ENCODE data around the gene NOLC1.
A peak's percentile ranks its signal among the peaks of the same experiment; 100 is the strongest.
"Not testable (repeated sequence)": the region's sequence is repeated elsewhere in the genome, so short reads cannot be mapped to it uniquely, and the experiment has no call there.

NOLC1 gene

DNA sequence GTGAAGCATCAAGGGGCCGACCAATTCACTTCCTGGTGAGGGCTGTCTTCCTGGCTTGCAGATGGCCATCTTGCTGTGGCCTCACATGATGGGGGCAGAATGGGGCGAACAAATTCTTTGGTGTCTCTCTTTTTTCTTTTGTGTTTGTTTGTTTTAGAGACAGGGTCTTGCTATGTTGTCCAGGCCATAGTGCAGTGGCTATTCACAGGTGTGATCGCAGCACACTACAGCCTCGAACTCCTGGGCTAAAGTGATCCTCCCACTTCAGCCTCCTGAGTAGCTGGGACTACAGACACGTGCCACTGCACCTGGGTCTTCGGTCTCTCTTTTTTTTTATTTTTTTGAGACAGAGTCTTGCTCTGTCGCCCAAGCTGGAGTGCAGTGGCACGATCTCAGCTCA lies 20.1 kb downstream of the NOLC1 start:
- no peak for DNase-seq (ENCODE audit: low read depth)
- TF ChIP-seq, protein P1, sequence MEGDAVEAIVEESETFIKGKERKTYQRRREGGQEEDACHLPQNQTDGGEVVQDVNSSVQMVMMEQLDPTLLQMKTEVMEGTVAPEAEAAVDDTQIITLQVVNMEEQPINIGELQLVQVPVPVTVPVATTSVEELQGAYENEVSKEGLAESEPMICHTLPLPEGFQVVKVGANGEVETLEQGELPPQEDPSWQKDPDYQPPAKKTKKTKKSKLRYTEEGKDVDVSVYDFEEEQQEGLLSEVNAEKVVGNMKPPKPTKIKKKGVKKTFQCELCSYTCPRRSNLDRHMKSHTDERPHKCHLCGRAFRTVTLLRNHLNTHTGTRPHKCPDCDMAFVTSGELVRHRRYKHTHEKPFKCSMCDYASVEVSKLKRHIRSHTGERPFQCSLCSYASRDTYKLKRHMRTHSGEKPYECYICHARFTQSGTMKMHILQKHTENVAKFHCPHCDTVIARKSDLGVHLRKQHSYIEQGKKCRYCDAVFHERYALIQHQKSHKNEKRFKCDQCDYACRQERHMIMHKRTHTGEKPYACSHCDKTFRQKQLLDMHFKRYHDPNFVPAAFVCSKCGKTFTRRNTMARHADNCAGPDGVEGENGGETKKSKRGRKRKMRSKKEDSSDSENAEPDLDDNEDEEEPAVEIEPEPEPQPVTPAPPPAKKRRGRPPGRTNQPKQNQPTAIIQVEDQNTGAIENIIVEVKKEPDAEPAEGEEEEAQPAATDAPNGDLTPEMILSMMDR (IDR thresholded peaks at IDR 0.05; ENCODE audit: control insufficient read depth, insufficient read depth, low read depth, low read length, missing control alignments), result no peak
- no peak overlapping the region for H3K4me3 ChIP-seq (ENCODE audit: control insufficient read depth, low read depth, low read length)

DNA sequence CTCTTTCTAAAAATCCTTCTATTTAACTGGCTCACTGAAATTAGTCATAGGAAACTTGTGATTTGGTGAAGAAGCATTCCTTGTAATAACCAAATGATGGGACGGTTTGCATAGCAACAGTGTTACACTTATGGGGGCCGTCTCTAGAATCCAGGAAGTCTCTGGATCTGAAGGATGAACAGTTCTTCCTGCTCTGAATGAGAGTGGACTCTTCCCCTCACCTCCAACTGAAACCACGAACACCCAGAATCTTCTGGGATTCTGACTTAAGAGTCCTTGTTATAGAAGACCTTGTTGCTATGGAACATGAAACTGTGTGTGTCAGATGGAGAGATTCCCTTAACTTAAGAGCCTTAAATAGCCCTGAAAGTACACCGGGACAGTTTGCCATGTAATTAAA lies 23.2 kb downstream of the NOLC1 start:
- DNase-seq (ENCODE audit: low read depth), result peak; percentile 18
- no peak overlapping the region for H3K4me3 ChIP-seq (ENCODE audit: control insufficient read depth, low read depth, low read length)
- TF ChIP-seq, protein P1 (IDR thresholded peaks at IDR 0.05; ENCODE audit: control insufficient read depth, insufficient read depth, low read depth, low read length, missing control alignments), result no peak

DNA sequence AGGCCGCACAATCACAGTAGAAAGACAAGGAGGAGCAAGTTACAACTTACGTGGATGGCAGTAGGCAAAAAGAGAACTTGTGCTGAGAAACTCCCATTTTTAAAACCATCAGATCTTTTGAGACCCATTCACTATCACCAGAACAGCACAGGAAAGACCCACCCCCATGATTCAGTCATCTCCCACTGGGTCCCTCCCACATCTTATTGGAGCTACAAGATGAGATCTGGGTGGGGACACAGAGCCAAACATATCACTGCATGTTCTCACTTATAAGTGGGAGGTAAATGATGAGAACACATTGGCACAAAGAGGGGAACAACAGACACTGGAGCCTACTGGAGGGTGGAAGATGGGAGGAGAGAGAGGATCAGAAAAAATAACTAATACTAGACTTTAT lies 32.4 kb downstream of the NOLC1 start:
- no peak for DNase-seq (ENCODE audit: low read depth)
- no peak overlapping the region for H3K4me3 ChIP-seq (ENCODE audit: control insufficient read depth, low read depth, low read length)
- TF ChIP-seq, protein P1 (IDR thresholded peaks at IDR 0.05; ENCODE audit: control insufficient read depth, insufficient read depth, low read depth, low read length, missing control alignments), result no peak

DNA sequence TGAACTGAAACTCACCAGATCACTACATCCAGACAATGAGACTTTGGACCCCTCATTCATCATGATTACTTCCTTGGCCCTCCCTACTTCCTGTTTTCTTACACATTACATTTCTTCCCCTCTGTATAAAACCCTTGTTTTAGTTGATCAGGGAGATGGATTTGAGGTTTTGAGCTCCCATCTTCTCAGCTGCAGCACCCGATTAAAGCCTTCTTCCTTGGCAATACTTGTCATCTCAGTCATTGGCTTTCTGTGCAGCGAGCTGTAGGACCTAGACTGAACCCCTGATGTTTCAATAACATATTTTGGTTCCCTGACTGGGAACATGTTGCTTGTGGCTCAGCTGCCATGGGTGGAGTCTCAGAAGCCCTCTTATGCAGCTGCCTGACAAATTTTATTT lies 33.1 kb downstream of the NOLC1 start:
- H3K4me3 ChIP-seq (ENCODE audit: control insufficient read depth, low read depth, low read length), result no peak overlapping the region
- TF ChIP-seq, protein P1 (IDR thresholded peaks at IDR 0.05; ENCODE audit: control insufficient read depth, insufficient read depth, low read depth, low read length, missing control alignments), result no peak
- no peak for DNase-seq (ENCODE audit: low read depth)

DNA sequence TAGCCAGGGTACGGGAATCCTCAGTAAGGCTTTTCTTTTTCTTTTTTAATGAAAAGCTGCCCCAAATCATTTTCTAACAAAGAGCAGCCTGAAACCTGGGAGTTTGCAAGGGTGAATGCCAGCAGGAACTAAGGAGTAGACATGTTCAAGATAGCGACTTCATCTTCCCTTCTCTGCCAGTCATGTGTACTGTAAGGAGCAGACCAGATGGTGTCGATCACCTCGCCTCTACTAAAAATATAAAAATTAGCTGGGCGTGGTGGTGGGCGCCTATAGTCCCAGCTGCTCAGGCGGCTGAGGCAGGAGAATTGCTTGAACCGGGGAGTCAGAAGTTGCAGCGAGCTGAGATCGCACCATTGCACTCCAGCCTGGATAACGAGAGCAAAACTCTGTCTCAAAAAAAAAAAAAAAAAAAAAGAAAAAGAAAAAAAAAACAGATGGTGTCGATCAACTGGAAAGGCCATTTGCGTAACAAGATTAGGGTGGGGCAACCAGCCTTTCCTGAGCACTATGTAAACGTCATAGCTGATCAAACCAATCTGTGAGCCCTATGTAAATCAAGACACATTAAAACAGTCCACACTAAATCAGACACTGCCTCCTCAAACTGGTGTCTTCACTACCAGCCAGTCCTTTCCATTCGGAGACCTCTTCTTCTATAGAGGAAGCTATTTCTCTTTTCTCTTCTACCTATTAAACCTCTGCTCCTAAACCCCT lies 33.8 kb downstream of the NOLC1 start:
- no peak overlapping the region for H3K4me3 ChIP-seq (ENCODE audit: control insufficient read depth, low read depth, low read length)
- no peak for DNase-seq (ENCODE audit: low read depth)
- TF ChIP-seq, protein P1 (IDR thresholded peaks at IDR 0.05; ENCODE audit: control insufficient read depth, insufficient read depth, low read depth, low read length, missing control alignments), result no peak

DNA sequence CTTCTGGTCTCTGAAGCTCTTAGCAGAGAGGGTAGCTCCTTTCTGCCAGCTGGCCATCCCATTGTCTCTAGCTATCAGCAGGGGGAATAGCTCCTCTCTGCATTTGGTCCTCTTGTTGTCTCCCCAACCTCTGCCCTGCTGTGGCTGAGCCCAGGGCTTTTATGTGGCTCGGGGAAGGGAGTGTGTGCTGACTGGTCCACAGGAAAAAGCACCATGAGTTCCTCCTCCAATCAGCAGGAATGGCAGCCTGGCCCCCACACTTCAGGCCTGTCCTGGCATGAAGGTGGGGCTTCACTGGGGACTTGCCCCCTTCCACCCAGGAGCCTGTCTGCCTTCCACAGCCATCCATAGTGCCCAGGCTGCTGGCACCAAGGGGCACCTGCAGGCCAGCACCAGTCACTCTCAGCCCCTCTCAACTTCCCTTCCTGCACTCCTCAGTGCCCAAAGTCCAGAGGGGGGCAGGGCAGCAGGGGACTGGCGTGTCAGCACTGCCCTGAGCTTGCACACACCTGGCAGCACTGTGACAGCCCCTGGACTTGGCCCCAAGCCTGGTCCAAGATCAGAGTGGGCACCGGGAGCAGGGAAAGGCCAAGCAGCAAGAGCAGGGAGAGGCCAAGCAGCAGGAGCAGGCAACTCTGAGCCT lies 36.2 kb downstream of the NOLC1 start:
- DNase-seq (ENCODE audit: low read depth), result no peak
- H3K4me3 ChIP-seq (ENCODE audit: control insufficient read depth, low read depth, low read length), result no peak overlapping the region
- TF ChIP-seq, protein P1 (IDR thresholded peaks at IDR 0.05; ENCODE audit: control insufficient read depth, insufficient read depth, low read depth, low read length, missing control alignments), result no peak

DNA sequence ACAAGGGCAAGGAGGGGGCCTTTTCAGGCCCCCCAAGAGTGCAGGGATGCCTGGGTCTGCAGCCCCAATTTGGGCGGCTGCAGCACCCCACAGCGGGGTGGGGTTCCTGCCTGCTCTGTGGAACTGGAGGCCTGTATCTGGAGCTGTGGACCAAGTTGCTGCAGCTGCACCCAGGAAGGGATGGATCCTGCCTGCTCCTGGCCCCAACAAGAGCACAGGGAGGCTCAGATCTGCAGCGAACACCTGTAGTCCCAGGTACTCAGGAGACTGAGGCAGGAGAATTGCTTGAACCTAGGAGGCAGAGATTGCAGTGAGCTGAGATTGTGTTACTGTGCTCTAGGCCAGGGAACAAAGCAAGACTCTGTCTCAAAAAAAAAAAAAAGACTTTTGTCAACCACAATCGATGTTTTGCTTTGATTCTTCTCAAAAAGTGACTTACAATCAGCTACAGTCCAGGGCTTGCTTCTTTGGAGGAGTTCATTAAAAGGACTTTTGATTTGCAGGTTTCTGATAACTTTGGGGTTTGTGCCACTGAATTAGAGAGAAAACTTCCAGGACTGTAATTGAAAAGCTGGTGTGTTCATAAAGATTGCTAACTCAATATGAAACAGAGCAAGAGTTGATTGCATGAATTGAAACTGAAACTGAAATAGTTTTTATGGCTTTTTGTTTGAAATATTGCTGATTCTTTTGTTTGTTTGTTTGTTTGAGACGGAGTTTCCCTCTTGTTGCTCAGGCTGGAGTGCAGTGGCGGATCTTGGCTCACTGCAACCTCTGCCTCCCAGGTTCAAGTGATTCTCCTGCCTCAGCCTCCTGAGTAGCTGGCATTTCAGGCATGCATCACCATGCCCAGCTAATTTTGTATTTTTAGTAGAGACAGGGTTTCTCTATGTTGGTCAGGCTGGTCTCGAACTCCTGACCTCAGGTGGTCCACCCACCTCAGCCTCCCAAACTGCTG lies 37.0 kb downstream of the NOLC1 start:
- H3K4me3 ChIP-seq (ENCODE audit: control insufficient read depth, low read depth, low read length); DNase-seq (ENCODE audit: low read depth): not testable (repeated sequence)

All from AG09309 (cell line).